NOMO-1 (cell line): ENCODE data around the gene OCIAD2.
"Not testable (repeated sequence)": the region's sequence is repeated elsewhere in the genome, so short reads cannot be mapped to it uniquely, and the experiment has no call there.

ENCODE experiments used
- DNase-seq, 2 experiments: peaks; one replicate each; lab custom pipeline; 2025; ENCODE audit not compliant: unreplicated experiment in 2 of 2; lab: John Stamatoyannopoulos, UW

Gene OCIAD2

GRCh38 chr4:48854982-48855381, 51.6 kb downstream of the OCIAD2 start:
- DNase-seq: no peak

GRCh38 chr4:48854395-48854683, 52.2 kb downstream of the OCIAD2 start:
- no peak for DNase-seq

DNA sequence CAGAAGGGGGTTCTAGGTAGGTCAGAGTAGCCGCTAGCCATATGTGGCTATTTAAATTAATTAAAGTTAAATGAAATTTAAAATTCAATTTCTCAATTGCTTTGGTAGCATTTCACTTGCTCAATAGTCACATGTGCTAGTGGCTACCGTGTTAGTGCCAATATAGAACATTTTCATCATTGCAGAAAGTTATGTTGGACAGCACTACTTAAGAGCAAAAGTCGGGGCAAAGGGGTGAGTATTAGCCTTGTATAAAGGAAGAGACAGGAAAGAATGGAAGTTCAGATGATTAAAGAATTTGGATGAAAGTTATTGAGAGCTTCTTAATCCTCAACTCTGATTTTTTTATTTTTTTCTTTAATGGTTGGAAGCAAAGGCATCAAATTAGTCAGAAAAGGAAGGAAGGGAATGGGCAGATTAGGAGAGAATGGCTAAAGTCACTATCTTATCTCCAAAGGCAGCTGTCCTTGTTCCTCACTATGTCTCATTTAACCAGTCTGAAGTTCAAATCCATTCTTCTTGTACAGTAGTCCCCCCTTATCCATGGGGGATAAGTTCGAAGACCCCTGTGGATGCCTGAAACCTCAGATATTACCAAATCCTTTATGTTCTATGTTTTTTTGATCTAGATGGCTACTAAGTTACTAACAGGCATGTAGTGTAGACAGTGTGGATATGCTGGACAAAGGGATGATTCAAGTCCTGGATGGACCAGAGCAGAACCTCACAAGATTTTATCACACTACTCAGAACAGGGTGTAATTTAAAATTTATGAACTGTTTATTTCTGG, 52.8 kb downstream of the OCIAD2 start:
- DNase-seq: no peak

GRCh38 chr4:48851651-48852050, 54.9 kb downstream of the OCIAD2 start:
- DNase-seq: no peak

DNA sequence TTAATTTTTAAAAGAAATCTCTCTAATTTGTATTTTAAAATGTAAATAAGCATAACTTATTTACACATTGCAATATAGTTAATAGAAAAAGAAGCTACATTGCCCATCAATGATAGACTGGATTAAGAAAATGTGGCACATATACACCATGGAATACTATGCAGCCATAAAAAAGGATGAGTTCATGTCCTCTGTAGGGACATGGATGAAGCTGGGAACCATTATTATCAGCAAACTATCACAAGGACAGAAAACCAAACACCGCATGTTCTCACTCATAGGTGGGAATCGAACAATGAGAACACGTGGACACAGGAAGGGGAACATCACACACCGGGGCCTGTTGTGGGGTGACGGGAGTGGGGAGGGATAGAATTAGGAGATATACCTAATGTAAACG, 57.8 kb downstream of the OCIAD2 start:
- not testable (repeated sequence) for DNase-seq

GRCh38 chr4:48844843-48845242, 61.7 kb downstream of the OCIAD2 start:
- DNase-seq: no peak

DNA sequence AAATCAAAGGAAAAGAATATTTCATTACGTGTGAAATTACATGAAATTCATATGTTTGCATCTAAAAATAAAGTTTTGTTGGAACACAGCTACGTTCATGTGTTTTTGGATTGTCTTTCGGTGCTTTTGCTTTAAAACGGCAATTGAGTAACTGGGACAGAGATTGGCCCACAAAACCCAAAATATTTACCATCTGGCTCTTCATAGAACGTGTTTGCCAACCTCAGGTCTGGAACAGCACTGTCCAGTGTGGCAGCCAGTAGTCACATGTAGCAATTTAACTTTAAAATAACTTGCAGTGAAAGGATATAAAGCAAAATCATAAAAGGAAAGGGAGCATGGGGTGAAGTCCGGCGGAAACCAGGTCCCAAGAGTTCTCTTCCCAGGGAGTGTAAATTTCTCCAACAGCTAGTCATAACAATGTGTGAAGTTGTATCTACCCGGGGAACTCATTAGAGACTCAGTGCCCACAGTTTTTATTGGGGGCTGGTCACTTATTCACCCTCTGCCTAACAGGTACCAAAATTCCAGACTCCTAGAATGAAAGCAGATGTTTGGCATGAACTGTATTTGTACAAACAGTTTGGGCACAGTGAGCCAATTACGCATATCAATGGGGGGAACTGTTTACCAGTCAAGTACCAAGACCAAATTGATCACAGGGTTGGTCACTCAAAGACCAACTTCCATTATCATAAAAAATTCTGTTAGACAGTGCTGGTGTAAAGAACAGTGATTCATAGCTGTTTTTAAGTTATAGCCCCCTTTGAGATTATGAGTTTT, 65.3 kb downstream of the OCIAD2 start:
- no peak for DNase-seq

- DNase-seq: no peak
Observed at GRCh38 chr4:48836658-48837057, 69.9 kb downstream of the OCIAD2 start.
